Stimulated activated CD4-positive, alpha-beta T cell treated with anti-CD3 and anti-CD28 coated beads, Interleukin-15, amount 100 ng/mL, for 24 hours (primary cell): ENCODE data around the gene TICRR.

ENCODE experiments used
- DNase-seq: peaks from one replicate; pipeline ENCODE4 v3.0.0-alpha.2; 2020

Gene TICRR

DNA sequence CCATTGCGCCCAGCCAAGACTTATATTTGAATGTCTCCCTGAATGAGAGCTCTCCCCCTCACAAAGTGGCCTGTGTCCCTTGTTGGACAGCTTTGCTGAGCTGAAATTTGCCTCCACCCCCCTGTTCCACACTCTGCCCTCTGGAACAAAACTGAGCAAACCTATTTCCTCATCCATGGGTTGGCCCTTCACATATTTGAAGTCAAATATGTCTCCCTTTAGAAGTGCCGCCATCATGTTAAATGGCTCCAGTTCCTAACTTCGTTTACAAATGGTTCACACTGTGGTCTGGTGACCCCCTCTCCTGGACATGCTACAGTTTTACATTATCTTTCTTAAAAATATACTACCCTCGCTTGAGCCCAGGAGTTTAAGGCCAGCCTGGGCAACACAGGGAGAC is 99.3 kb downstream of the TICRR start:
- no peak for DNase-seq

DNA sequence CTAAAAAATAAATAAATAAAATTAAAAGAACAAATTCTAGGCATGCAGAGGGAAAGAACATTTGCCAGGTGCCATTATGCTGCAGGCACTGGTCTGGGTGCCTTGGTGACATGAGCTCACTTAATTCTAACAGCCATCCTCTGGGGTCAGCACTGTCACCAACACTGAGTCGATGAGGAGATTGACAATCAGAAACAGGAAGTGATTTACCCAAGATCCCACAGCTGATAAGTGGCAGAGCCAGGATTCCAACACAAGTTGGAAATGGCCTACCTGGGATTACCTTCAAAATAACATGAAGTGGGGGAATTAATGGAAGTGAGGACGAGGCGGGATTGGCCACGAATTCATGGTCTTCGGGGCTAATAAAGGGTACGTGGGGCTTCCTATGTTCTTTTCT is 100.3 kb downstream of the TICRR start:
- DNase-seq = no peak

DNA sequence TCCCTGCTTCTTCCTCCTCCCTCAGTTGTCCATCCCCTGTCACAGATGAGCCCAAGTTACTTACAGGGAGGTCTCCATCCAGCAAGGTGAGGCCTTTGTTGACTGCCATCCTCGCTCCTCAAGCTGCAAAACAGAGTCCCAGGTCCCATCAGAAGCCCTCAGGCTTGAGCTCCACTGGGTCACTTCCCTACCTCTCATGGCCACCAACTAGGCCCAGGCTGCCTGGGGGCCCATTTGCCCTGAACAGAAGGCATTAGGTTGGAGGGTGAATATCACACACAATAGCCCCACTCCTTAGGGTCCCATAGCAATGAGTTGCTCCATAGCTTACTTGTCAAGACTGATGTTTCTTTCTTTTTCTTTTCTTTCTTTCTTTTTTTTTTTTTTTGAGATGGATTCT is 102.1 kb downstream of the TICRR start:
- no peak for DNase-seq
